Measurements from ENCODE around the gene CMTR2.

CMTR2 gene

GRCh38 chr16:71250461-71251235, 38.6 kb downstream of the CMTR2 start:
- H3K9ac ChIP-seq (ENCODE audit: low read depth, low read length), result no peak overlapping the region
- H3K4me3 ChIP-seq (ENCODE audit: low read depth, low read length), result no peak overlapping the region
- H3K4me1 ChIP-seq (ENCODE audit: control insufficient read depth, insufficient read depth, low read length), result peaks cover 22% of the 10 kb centered on the region
- H3K27me3 ChIP-seq (ENCODE audit: control insufficient read depth, insufficient read depth, low read length), result no peaks in the 10 kb centered on the region
- H3K36me3 ChIP-seq (ENCODE audit: control insufficient read depth, insufficient read depth, low read length), result no peaks in the 10 kb centered on the region
- H3K27ac ChIP-seq (ENCODE audit: low read depth, low read length), result no peak overlapping the region
- H3K9me3 ChIP-seq (ENCODE audit: control insufficient read depth, insufficient read depth, low read length), result no peaks in the 10 kb centered on the region

- H3K36me3 ChIP-seq (ENCODE audit: control insufficient read depth, insufficient read depth, low read length), result no peaks in the 10 kb centered on the region
- H3K27me3 ChIP-seq (ENCODE audit: control insufficient read depth, insufficient read depth, low read length), result no peaks in the 10 kb centered on the region
- no peak overlapping the region for H3K9ac ChIP-seq (ENCODE audit: low read depth, low read length)
- H3K27ac ChIP-seq (ENCODE audit: low read depth, low read length), result no peak overlapping the region
- H3K9me3 ChIP-seq (ENCODE audit: control insufficient read depth, insufficient read depth, low read length), result no peaks in the 10 kb centered on the region
- H3K4me1 ChIP-seq (ENCODE audit: control insufficient read depth, insufficient read depth, low read length), result peaks cover 10% of the 10 kb centered on the region; the same call in 1 of the 2 replicates
- no peak overlapping the region for H3K4me3 ChIP-seq (ENCODE audit: low read depth, low read length)
These were observed 39.8 kb downstream of the CMTR2 start for GRCh38 chr16:71249399-71249798.

DNA sequence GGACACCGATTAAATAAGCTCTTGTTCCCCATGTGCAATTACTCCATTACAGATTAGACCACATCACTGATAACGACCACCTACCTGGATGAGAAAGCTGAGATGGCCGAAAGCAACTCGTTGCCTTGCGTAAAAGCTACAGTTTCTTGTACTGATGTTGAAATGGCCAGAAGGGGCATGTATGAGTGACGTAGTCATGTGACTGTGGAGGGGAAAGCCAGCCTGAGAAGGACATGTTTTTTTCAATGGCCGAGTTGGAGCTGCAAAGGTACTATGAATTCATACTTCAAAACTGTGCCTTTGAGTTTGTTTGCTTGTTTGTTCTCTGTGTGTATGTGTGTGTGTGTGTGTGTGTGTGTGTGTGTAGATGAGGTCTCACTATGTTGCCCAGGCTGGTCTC, 41.7 kb downstream of the CMTR2 start:
- H3K9ac ChIP-seq (ENCODE audit: low read depth, low read length), result no peak overlapping the region
- no peaks in the 10 kb centered on the region for H3K27me3 ChIP-seq (ENCODE audit: control insufficient read depth, insufficient read depth, low read length)
- no peak overlapping the region for H3K4me3 ChIP-seq (ENCODE audit: low read depth, low read length)
- H3K9me3 ChIP-seq (ENCODE audit: control insufficient read depth, insufficient read depth, low read length), result no peaks in the 10 kb centered on the region
- H3K36me3 ChIP-seq (ENCODE audit: control insufficient read depth, insufficient read depth, low read length), result no peaks in the 10 kb centered on the region
- no peak overlapping the region for H3K27ac ChIP-seq (ENCODE audit: low read depth, low read length)
- peaks cover 10% of the 10 kb centered on the region; the same call in 1 of the 2 replicates for H3K4me1 ChIP-seq (ENCODE audit: control insufficient read depth, insufficient read depth, low read length)

- H3K27ac ChIP-seq (ENCODE audit: low read depth, low read length), result no peak overlapping the region
- peaks cover 7% of the 10 kb centered on the region; the same call in 1 of the 2 replicates for H3K4me1 ChIP-seq (ENCODE audit: control insufficient read depth, insufficient read depth, low read length)
- no peaks in the 10 kb centered on the region for H3K36me3 ChIP-seq (ENCODE audit: control insufficient read depth, insufficient read depth, low read length)
- no peak overlapping the region for H3K9ac ChIP-seq (ENCODE audit: low read depth, low read length)
- H3K27me3 ChIP-seq (ENCODE audit: control insufficient read depth, insufficient read depth, low read length), result no peaks in the 10 kb centered on the region
- no peaks in the 10 kb centered on the region for H3K9me3 ChIP-seq (ENCODE audit: control insufficient read depth, insufficient read depth, low read length)
- no peak overlapping the region for H3K4me3 ChIP-seq (ENCODE audit: low read depth, low read length)
These were observed 42.9 kb downstream of the CMTR2 start for GRCh38 chr16:71246309-71246708.

DNA sequence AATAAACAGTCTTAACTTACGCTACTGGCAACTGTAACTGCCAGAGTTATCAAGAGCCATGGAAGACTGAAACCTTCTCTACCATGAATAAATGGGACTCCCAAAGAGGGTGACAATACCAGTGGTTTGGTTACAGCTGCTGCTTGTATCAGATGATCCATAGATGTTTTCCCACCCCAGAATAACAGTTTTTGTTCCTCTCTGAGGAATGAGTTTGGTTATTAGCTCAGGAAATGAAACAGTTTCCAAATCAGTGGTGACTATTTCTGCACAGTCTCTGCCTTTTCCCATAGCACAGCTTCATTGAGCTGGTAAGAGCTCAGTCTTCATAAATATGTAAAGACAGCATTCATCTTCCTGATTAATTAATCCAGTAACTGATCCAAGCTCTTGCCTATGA, 44.7 kb downstream of the CMTR2 start:
- Histone ChIP-seq H3K4me3 (ENCODE audit: low read depth, low read length) (no peak overlapping the region), H3K27me3 (ENCODE audit: control insufficient read depth, insufficient read depth, low read length) (no peaks in the 10 kb centered on the region), H3K36me3 (ENCODE audit: control insufficient read depth, insufficient read depth, low read length) (no peaks in the 10 kb centered on the region), H3K9ac (ENCODE audit: low read depth, low read length) (no peak overlapping the region), H3K4me1 (ENCODE audit: control insufficient read depth, insufficient read depth, low read length) (no peaks in the 10 kb centered on the region), H3K27ac (ENCODE audit: low read depth, low read length) (no peak overlapping the region), H3K9me3 (ENCODE audit: control insufficient read depth, insufficient read depth, low read length) (no peaks in the 10 kb centered on the region)

DNA sequence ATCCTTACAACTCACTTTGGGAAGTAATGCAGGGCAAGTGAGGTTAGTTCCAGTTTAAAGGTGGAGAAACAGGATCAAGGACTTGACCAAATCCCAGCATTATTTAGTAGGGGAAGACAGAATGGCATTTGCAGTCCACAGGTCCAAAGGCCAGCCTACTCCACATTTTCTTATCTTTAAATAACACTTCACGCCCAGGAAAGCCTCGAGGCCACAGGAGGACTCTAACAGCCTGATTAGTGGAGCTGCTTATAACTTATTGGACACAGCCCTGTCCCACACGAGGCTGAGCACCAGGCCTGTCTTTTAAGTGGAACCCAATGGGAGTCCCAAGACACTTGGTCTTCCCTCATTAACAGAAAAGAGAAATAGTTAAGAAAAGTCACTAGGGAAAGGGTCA, 46.6 kb downstream of the CMTR2 start:
- H3K27me3 ChIP-seq (ENCODE audit: control insufficient read depth, insufficient read depth, low read length), result no peaks in the 10 kb centered on the region
- no peak overlapping the region for H3K4me3 ChIP-seq (ENCODE audit: low read depth, low read length)
- no peaks in the 10 kb centered on the region for H3K4me1 ChIP-seq (ENCODE audit: control insufficient read depth, insufficient read depth, low read length)
- no peaks in the 10 kb centered on the region for H3K36me3 ChIP-seq (ENCODE audit: control insufficient read depth, insufficient read depth, low read length)
- H3K27ac ChIP-seq (ENCODE audit: low read depth, low read length), result no peak overlapping the region
- no peak overlapping the region for H3K9ac ChIP-seq (ENCODE audit: low read depth, low read length)
- no peaks in the 10 kb centered on the region for H3K9me3 ChIP-seq (ENCODE audit: control insufficient read depth, insufficient read depth, low read length)

DNA sequence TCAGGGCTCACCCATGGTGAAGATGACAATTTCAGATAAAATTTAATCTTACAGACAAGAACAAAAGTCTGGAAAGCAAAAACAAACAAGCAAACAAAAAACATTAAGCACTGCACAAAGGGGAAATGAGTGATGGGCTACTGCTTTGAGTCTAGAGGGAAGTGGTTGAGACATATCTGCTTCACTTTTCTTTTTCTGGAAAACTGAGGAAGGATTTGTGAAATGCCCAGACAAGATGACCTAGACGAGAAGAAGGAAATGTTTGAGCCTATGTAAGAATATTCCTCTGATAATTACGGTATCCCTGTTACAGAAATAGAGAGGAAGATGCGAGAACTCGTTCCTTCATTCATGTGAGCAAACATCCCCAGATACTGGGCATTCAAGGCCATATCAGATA, 47.2 kb downstream of the CMTR2 start:
- Histone ChIP-seq H3K4me1 (ENCODE audit: control insufficient read depth, insufficient read depth, low read length) (no peaks in the 10 kb centered on the region), H3K4me3 (ENCODE audit: low read depth, low read length) (no peak overlapping the region), H3K36me3 (ENCODE audit: control insufficient read depth, insufficient read depth, low read length) (no peaks in the 10 kb centered on the region), H3K27ac (ENCODE audit: low read depth, low read length) (no peak overlapping the region), H3K9me3 (ENCODE audit: control insufficient read depth, insufficient read depth, low read length) (no peaks in the 10 kb centered on the region), H3K9ac (ENCODE audit: low read depth, low read length) (no peak overlapping the region), H3K27me3 (ENCODE audit: control insufficient read depth, insufficient read depth, low read length) (no peaks in the 10 kb centered on the region)
